ENCODE results near the gene TIMP2. TPM values are rescaled to one million over a fixed set of nuclear protein-coding genes. Genes with fewer than 3 reads are reported as not detected.

TIMP2 gene
- total RNA-seq, 1 experiment from 2014 or later: 24.8 TPM

DNA sequence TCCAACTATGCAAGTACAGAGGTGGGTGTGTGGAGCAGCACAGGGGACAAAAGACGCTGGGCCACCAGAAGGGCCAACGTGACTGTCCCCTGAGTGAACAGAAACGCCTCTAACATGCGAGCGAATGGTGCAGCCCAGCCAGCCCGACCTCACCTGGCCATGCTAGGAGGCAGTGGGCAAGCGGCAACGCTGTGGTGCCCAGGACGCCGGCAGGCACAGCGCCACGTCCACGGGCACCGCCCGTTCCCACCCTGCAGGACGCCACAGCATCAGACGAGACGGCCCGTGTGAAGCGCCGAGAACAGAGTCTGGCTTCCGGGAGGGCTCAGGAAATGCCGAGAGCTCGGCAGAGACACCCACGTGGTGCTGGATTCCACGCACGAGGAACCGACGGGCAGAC is 24.4 kb downstream of the TIMP2 start:
- POLR2A ChIA-PET: interaction anchor here (0.6 kb wide), 1 partner anchor 417 kb away, joined by 3 read pairs; no protein-coding TSS in a partner anchor
- Mint-ChIP-seq H3K27ac (ENCODE audit: low read depth, unreplicated experiment) (no peak overlapping the region), H3K4me3 (ENCODE audit: unreplicated experiment) (no peak overlapping the region), H3K4me1 (ENCODE audit: insufficient read depth, unreplicated experiment) (peaks cover 17% of the 10 kb centered on the region), H3K9me3 (ENCODE audit: unreplicated experiment) (no peaks in the 10 kb centered on the region), H3K36me3 (ENCODE audit: insufficient read depth, unreplicated experiment) (peaks cover 15% of the 10 kb centered on the region), H3K27me3 (ENCODE audit: insufficient read depth, unreplicated experiment) (no peaks in the 10 kb centered on the region)
- DNase-seq (ENCODE audit: unreplicated experiment): no peak
- BruUV-seq (replicated peaks): no TSS peak
- TF ChIP-seq, protein P1, sequence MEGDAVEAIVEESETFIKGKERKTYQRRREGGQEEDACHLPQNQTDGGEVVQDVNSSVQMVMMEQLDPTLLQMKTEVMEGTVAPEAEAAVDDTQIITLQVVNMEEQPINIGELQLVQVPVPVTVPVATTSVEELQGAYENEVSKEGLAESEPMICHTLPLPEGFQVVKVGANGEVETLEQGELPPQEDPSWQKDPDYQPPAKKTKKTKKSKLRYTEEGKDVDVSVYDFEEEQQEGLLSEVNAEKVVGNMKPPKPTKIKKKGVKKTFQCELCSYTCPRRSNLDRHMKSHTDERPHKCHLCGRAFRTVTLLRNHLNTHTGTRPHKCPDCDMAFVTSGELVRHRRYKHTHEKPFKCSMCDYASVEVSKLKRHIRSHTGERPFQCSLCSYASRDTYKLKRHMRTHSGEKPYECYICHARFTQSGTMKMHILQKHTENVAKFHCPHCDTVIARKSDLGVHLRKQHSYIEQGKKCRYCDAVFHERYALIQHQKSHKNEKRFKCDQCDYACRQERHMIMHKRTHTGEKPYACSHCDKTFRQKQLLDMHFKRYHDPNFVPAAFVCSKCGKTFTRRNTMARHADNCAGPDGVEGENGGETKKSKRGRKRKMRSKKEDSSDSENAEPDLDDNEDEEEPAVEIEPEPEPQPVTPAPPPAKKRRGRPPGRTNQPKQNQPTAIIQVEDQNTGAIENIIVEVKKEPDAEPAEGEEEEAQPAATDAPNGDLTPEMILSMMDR (IDR thresholded peaks at IDR 0.05; ENCODE audit: unreplicated experiment): no peak
- intact Hi-C loops (cut with micrococcal nuclease): no loop called here
- CTCF ChIA-PET: interaction anchor here (0.7 kb wide), 1 partner anchor 35 kb away, joined by 3 read pairs; no protein-coding TSS in a partner anchor

DNA sequence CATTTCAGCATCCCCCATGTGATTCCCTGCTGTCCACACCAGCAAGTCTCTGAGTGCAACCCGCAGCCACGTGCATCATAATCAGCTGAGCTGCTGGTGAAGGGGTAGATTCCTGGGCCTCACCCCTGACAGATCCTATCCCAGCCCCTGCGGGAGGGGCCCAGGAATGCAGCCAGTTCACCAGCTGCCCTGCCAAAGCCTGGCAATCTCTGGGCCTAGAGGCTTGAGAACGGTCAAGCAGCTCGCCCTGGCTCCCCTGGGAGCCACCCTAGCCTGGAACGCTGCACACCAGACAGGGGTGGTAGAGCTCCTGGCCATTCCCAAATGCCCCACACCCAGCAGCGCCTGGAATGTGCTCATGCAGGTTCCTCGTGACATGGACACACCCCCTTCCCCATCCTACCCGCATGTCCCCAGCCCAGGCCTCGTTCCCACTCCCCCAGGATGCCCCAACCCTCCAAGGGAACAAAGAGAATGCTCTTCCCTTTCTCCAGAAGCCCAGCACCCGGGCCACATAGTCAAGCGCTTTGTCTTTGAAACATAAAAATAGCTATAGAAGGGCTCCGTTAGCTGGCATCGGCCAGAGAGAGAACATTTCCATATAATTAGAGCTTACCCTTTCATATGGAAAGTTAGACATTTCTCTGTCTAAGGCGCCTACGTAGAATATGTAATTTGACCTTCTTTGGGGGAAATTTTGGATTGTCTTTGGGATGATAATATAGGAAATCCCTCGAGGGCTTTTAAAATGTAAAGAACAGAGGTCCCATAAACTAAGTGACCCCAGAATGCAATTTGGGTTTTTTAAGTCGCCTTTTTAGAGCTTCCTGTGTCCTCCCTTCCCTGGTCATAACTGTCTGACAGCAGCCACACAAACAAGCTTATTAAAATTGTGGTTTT is 25.6 kb downstream of the TIMP2 start:
- no peak overlapping the region for H3K4me3 Mint-ChIP-seq (ENCODE audit: unreplicated experiment)
- no peaks in the 10 kb centered on the region for H3K9me3 Mint-ChIP-seq (ENCODE audit: unreplicated experiment)
- TF ChIP-seq, protein P1 (IDR thresholded peaks at IDR 0.05; ENCODE audit: unreplicated experiment): no peak
- H3K27ac Mint-ChIP-seq (ENCODE audit: low read depth, unreplicated experiment): peak overlapping the region; percentile 54
- BruUV-seq (replicated peaks): no TSS peak
- H3K4me1 Mint-ChIP-seq (ENCODE audit: insufficient read depth, unreplicated experiment): peaks cover 17% of the 10 kb centered on the region
- no peaks in the 10 kb centered on the region for H3K27me3 Mint-ChIP-seq (ENCODE audit: insufficient read depth, unreplicated experiment)
- intact Hi-C loops (cut with micrococcal nuclease): no loop called here
- DNase-seq (ENCODE audit: unreplicated experiment): no peak
- ChIA-PET CTCF (interaction anchor here (0.8 to 0.9 kb wide), 2 partner anchors 34 to 72 kb away, joined by 3 to 6 read pairs; no protein-coding TSS in a partner anchor), POLR2A (no interaction called here)
- peaks cover 15% of the 10 kb centered on the region for H3K36me3 Mint-ChIP-seq (ENCODE audit: insufficient read depth, unreplicated experiment)

DNA sequence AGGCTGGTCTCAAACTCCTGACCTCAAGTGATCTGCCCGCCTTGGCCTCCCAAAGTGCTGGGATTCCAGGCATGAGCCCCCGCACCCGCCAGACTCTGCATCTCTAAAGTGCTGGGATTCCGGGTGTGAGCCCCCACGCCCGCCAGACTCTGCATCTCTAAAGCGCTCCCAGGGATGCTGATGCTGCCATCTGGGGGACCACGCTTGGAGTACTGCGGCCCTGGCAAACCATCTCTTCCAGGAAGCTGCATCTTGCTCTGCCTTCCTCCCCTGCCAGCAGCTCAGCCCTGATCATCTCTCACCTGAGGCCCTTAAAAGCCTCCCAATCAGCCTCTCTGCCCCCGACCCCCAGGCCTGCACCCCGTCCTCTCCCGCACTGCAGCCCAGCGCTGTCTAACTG is 26.2 kb downstream of the TIMP2 start:
- BruUV-seq (replicated peaks): no TSS peak
- Mint-ChIP-seq H3K9me3 (ENCODE audit: unreplicated experiment) (no peaks in the 10 kb centered on the region), H3K36me3 (ENCODE audit: insufficient read depth, unreplicated experiment) (peaks cover 15% of the 10 kb centered on the region), H3K27ac (ENCODE audit: low read depth, unreplicated experiment) (peak overlapping the region; percentile 54), H3K4me1 (ENCODE audit: insufficient read depth, unreplicated experiment) (peaks cover 17% of the 10 kb centered on the region), H3K4me3 (ENCODE audit: unreplicated experiment) (no peak overlapping the region), H3K27me3 (ENCODE audit: insufficient read depth, unreplicated experiment) (no peaks in the 10 kb centered on the region)
- no peak for DNase-seq (ENCODE audit: unreplicated experiment)
- ChIA-PET POLR2A (no interaction called here), CTCF (interaction anchor here (0.9 kb wide), 2 partner anchors 15 to 33 kb away, joined by 4 to 6 read pairs; no protein-coding TSS in a partner anchor)
- TF ChIP-seq, protein P1 (IDR thresholded peaks at IDR 0.05; ENCODE audit: unreplicated experiment): no peak
- intact Hi-C loops (cut with micrococcal nuclease): no loop called here

DNA sequence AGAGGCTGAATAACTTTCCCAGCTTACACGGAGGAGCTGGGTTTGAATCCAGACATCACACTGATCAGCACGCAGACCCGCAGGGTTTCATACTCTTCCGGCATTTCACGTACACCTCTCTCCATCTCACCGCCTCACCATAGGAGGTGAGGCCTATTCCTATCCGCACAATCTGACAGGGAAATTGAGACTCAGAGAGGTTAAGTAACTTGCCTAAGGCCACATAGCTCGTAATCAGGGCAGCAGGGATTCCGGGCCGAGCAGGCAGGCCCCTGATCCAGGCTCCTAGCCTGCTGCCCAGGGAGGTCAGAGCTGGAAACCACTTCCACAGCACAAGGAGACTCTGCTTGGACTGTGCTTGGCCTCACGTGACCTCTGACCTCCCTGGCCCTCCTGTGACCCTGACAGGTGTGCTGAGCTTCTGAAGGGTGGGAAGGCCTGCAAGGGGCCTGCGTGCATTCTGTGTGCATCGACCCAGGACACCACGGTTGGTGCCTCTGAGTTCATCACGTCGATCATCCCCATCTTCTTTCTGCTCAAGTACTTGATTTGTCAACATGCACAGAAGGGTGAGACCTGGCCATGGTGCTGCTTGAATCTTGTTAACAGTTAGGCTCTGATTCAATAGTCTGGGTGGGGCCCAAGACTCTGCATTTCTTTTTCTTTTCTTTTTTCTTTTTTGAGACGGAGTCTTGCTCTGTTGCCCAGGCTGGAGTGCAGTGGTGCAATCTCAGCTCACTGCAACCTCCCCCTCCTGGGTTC is 26.9 kb downstream of the TIMP2 start:
- Mint-ChIP-seq H3K9me3 (ENCODE audit: unreplicated experiment) (no peaks in the 10 kb centered on the region), H3K4me1 (ENCODE audit: insufficient read depth, unreplicated experiment) (peaks cover 10% of the 10 kb centered on the region), H3K36me3 (ENCODE audit: insufficient read depth, unreplicated experiment) (peaks cover 15% of the 10 kb centered on the region), H3K27ac (ENCODE audit: low read depth, unreplicated experiment) (no peak overlapping the region), H3K4me3 (ENCODE audit: unreplicated experiment) (no peak overlapping the region), H3K27me3 (ENCODE audit: insufficient read depth, unreplicated experiment) (no peaks in the 10 kb centered on the region)
- ChIA-PET POLR2A (no interaction called here), CTCF (interaction anchor here (0.9 kb wide), 1 partner anchor 14 kb away, joined by 4 read pairs; no protein-coding TSS in a partner anchor)
- no TSS peak for BruUV-seq (replicated peaks)
- intact Hi-C loops (cut with micrococcal nuclease): no loop called here
- TF ChIP-seq, protein P1 (IDR thresholded peaks at IDR 0.05; ENCODE audit: unreplicated experiment): no peak
- no peak for DNase-seq (ENCODE audit: unreplicated experiment)

All from MCF 10A (cell line).